Measurements from ENCODE around the gene MUTYH. TPM values are rescaled to one million over a fixed set of nuclear protein-coding genes. Genes with fewer than 3 reads are reported as not detected.
"Not testable (repeated sequence)": the region's sequence is repeated elsewhere in the genome, so short reads cannot be mapped to it uniquely, and the experiment has no call there.

The MUTYH gene
- total RNA-seq, 1 donor from 2014 or later, result 11.2 TPM

- no peak for DNase-seq (ENCODE audit: low spot score)
- intact Hi-C loops (cut with DNase I), result loop anchor here (5.0 kb wide), 1 partner anchor 462 kb away; no protein-coding TSS in a partner anchor
These were observed 40.9 kb downstream of the MUTYH start for GRCh38 chr1:45299296-45299695.

GRCh38 chr1:45297666-45298356 is 42.4 kb downstream of the MUTYH start:
- intact Hi-C loops (cut with DNase I), result loop anchor here (5.0 kb wide), 1 partner anchor 461 kb away; no protein-coding TSS in a partner anchor
- DNase-seq (ENCODE audit: low spot score), result no peak

GRCh38 chr1:45291716-45292115 is 48.5 kb downstream of the MUTYH start:
- no peak for DNase-seq (ENCODE audit: low spot score)
- intact Hi-C loops (cut with DNase I), result no loop called here

- intact Hi-C loops (cut with DNase I); DNase-seq (ENCODE audit: low spot score): not testable (repeated sequence)
These were observed 49.2 kb downstream of the MUTYH start for GRCh38 chr1:45291002-45291401.

- intact Hi-C loops (cut with DNase I); DNase-seq (ENCODE audit: low spot score): not testable (repeated sequence)
These were observed 53.7 kb downstream of the MUTYH start for GRCh38 chr1:45286521-45286920.

GRCh38 chr1:45284858-45285257 is 55.4 kb downstream of the MUTYH start:
- intact Hi-C loops (cut with DNase I); DNase-seq (ENCODE audit: low spot score): not testable (repeated sequence)

GRCh38 chr1:45282351-45282750 is 57.9 kb downstream of the MUTYH start:
- intact Hi-C loops (cut with DNase I), result no loop called here
- no peak for DNase-seq (ENCODE audit: low spot score)

Other genes starting within 250 kb of the MUTYH start
- 1.5 TPM for gene ZSWIM5, start 133.8 kb downstream of the MUTYH start, total RNA-seq
- gene HPDL, start 13.5 kb downstream of the MUTYH start, total RNA-seq, result not detected
- 3.5 TPM for gene TOE1, start 270 bp downstream of the MUTYH start, total RNA-seq
- 1.0 TPM for gene TESK2, start 150.7 kb upstream of the MUTYH start, total RNA-seq
- 0.38 TPM for gene CCDC163, start 159.6 kb upstream of the MUTYH start, total RNA-seq
- gene MMACHC, start 159.9 kb upstream of the MUTYH start, total RNA-seq, result 8.7 TPM
- gene PRDX1, start 181.4 kb upstream of the MUTYH start, total RNA-seq, result 267 TPM
- 47.3 TPM for gene AKR1A1, start 210.4 kb upstream of the MUTYH start, total RNA-seq
- 30.1 TPM for gene NASP, start 243.6 kb upstream of the MUTYH start, total RNA-seq

Data from cardiac septum (tissue), 1 donor.